ENCODE measurements around the gene CDCA3. TPM values are rescaled to one million over a fixed set of nuclear protein-coding genes. Genes with fewer than 3 reads are reported as not detected.

Gene CDCA3
- total and polyA plus RNA-seq, 2 experiments from 2014 or later: 47.4 to 75.6 TPM

DNA sequence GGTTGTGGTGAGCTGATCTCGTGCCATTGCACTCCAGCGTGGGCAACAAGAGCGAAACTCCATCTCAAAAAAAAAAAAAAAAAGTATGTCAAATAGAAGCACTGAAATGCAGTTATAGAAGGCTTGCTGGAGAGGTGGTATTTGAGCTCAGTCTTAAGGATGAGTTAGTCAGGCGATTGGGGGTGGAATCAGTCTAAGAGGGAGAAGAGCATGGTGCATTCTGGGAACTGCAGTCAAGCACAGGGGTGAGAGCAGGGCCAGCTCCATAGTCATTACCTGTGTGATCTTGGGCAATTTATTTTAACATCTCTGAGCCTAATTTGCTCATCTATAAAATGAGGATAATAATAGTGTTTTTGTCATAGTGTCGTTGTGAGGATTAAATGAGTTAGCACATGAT lies 16.2 kb downstream of the CDCA3 start (continued):
- TF ChIP-seq, protein P1, sequence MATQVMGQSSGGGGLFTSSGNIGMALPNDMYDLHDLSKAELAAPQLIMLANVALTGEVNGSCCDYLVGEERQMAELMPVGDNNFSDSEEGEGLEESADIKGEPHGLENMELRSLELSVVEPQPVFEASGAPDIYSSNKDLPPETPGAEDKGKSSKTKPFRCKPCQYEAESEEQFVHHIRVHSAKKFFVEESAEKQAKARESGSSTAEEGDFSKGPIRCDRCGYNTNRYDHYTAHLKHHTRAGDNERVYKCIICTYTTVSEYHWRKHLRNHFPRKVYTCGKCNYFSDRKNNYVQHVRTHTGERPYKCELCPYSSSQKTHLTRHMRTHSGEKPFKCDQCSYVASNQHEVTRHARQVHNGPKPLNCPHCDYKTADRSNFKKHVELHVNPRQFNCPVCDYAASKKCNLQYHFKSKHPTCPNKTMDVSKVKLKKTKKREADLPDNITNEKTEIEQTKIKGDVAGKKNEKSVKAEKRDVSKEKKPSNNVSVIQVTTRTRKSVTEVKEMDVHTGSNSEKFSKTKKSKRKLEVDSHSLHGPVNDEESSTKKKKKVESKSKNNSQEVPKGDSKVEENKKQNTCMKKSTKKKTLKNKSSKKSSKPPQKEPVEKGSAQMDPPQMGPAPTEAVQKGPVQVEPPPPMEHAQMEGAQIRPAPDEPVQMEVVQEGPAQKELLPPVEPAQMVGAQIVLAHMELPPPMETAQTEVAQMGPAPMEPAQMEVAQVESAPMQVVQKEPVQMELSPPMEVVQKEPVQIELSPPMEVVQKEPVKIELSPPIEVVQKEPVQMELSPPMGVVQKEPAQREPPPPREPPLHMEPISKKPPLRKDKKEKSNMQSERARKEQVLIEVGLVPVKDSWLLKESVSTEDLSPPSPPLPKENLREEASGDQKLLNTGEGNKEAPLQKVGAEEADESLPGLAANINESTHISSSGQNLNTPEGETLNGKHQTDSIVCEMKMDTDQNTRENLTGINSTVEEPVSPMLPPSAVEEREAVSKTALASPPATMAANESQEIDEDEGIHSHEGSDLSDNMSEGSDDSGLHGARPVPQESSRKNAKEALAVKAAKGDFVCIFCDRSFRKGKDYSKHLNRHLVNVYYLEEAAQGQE (IDR thresholded peaks at IDR 0.05; ENCODE audit: unreplicated experiment): no peak
- TF ChIP-seq EZH2phosphoT487 (IDR thresholded peaks at IDR 0.05; ENCODE audit: unreplicated experiment) (no peak), ZNF331 (CRISPR knock-in tag; IDR thresholded peaks at IDR 0.05; ENCODE audit: low read depth) (no peak)
- TF ChIP-seq, protein P2, sequence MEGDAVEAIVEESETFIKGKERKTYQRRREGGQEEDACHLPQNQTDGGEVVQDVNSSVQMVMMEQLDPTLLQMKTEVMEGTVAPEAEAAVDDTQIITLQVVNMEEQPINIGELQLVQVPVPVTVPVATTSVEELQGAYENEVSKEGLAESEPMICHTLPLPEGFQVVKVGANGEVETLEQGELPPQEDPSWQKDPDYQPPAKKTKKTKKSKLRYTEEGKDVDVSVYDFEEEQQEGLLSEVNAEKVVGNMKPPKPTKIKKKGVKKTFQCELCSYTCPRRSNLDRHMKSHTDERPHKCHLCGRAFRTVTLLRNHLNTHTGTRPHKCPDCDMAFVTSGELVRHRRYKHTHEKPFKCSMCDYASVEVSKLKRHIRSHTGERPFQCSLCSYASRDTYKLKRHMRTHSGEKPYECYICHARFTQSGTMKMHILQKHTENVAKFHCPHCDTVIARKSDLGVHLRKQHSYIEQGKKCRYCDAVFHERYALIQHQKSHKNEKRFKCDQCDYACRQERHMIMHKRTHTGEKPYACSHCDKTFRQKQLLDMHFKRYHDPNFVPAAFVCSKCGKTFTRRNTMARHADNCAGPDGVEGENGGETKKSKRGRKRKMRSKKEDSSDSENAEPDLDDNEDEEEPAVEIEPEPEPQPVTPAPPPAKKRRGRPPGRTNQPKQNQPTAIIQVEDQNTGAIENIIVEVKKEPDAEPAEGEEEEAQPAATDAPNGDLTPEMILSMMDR (conservative IDR thresholded peaks at IDR 0.05; ENCODE audit: low read depth in 2 of 2): no peak

DNA sequence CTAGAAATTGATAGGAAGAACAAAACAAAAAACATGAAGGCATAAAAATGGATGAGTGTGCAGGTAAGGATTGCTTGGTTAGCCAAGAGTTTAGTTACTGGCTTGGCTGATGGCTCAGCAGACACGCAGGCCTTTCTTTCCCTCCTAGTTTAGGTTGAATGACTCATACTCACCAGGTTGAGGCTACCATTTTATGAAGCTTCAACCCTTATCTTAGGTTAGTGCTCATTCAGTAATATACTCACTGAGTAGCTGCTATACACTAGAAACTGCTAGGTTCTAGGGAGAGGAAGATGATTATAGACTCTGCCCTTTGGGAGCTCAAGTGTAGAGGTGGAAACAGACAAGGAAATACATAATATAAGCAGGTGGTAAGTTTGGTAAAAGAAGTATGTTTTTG lies 16.8 kb downstream of the CDCA3 start:
- peaks cover 9% of the 10 kb centered on the region for H3K79me2 ChIP-seq (replicated peaks; ENCODE audit: insufficient read depth)
- H3K4me1 Mint-ChIP-seq: peaks cover 20% of the 10 kb centered on the region
- ATAC-seq (no peak), DNase-seq (ENCODE audit: low spot score) (no peak)
- H3K27me3 Mint-ChIP-seq (ENCODE audit: insufficient read depth, low read depth, poor library complexity): peaks cover 14% of the 10 kb centered on the region
- TF ChIP-seq, protein P3, sequence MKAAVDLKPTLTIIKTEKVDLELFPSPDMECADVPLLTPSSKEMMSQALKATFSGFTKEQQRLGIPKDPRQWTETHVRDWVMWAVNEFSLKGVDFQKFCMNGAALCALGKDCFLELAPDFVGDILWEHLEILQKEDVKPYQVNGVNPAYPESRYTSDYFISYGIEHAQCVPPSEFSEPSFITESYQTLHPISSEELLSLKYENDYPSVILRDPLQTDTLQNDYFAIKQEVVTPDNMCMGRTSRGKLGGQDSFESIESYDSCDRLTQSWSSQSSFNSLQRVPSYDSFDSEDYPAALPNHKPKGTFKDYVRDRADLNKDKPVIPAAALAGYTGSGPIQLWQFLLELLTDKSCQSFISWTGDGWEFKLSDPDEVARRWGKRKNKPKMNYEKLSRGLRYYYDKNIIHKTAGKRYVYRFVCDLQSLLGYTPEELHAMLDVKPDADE (IDR thresholded peaks at IDR 0.05): no peak
- TF ChIP-seq ZNF114 (CRISPR knock-in tag; IDR thresholded peaks at IDR 0.05) (no peak), EZH2 (IDR thresholded peaks at IDR 0.05; ENCODE audit: low read depth, unreplicated experiment) (no peak)
- H3K9me3 Mint-ChIP-seq: no peaks in the 10 kb centered on the region
- H3K9me2 ChIP-seq (ENCODE audit: insufficient read depth): no peaks in the 10 kb centered on the region
- H3K27me3 ChIP-seq (ENCODE audit: insufficient read depth): no peaks in the 10 kb centered on the region
- peaks cover 10% of the 10 kb centered on the region; the same call in 1 of the 2 replicates for H3K4me1 ChIP-seq (ENCODE audit: insufficient read depth)
- H3K27ac ChIP-seq (ENCODE audit: low read depth): peak overlapping the region; percentile 69; the same call in 1 of the 2 replicates
- H3K36me3 ChIP-seq (ENCODE audit: insufficient read depth): peaks cover 6% of the 10 kb centered on the region; the same call in 1 of the 2 replicates
- H3K4me3 Mint-ChIP-seq: no peak overlapping the region
- no peak overlapping the region for H2AFZ ChIP-seq
- H3K36me3 Mint-ChIP-seq (ENCODE audit: low read depth): peaks cover 83% of the 10 kb centered on the region
- peaks cover 23% of the 10 kb centered on the region for H3F3A ChIP-seq (replicated peaks; ENCODE audit: low read depth)
- H3K4me2 ChIP-seq: no peak overlapping the region
- no peak overlapping the region; the same call in 1 of the 2 replicates for H3K27ac Mint-ChIP-seq
- H4K20me1 ChIP-seq (replicated peaks; ENCODE audit: insufficient read depth): peaks cover 3% of the 10 kb centered on the region; the same call in 1 of the 2 replicates
- H3K4me3 ChIP-seq: no peak overlapping the region

All from GM23338 (cell line).